Breast epithelium (tissue), 4 donors: ENCODE measurements around the gene STRIP1. TPM values are rescaled to one million over a fixed set of nuclear protein-coding genes. Genes with fewer than 3 reads are reported as not detected.

ENCODE experiments used
- DNase-seq, 2 donors: peaks; one replicate each; pipeline ENCODE4 v3.0.0-alpha.2; 2019; ENCODE audit warnings: low spot score in 2 of 2
- H3K27ac ChIP-seq, 2 donors: fragments of 200-600 bp; sonication (generic) in 1 of 2; one replicate each; pipeline ENCODE4 v1.5.1; 2016 to 2019; ENCODE audit warnings: mild to moderate bottlenecking in 1 of 2
- H3K27me3 ChIP-seq, 2 donors: fragments of 200-600 bp; sonication (generic) in 1 of 2; one replicate each; pipeline versions ENCODE4 v1.5.1 to v1.6.0; 2017 to 2019; ENCODE audit warnings: control low read depth in 1 of 2, mild to moderate bottlenecking in 1 of 2
- H3K36me3 ChIP-seq: fragments of 200-600 bp; one replicate; pipeline ENCODE4 v1.5.1; 2019
- H3K4me1 ChIP-seq, 2 donors: fragments of 200-600 bp; sonication (generic); one replicate each; pipeline ENCODE4 v1.5.1; 2016 to 2019; ENCODE audit warnings: control low read depth in 1 of 2
- H3K4me3 ChIP-seq, 3 donors: fragments of 200-600 bp; sonication (generic); 1 replicate in 2 of 3; 2 replicates in 1 of 3; pipeline ENCODE4 v1.5.1; 2016 to 2019; ENCODE audit warnings: mild to moderate bottlenecking in 3 of 3, moderate library complexity in 2 of 3
- H3K9me3 ChIP-seq, 2 donors: fragments of 200-600 bp; sonication (generic) in 1 of 2; one replicate each; pipeline ENCODE4 v1.5.1; 2016 to 2019; ENCODE audit warnings: control low read depth in 1 of 2
- POLR2A ChIP-seq: fragments of 450-650 bp; IDR thresholded peaks from one replicate; pipeline ENCODE4 v1.6.1; 2016; ENCODE audit warnings: antibody characterized with exemption, mild to moderate bottlenecking, moderate library complexity
- POLR2AphosphoS5 ChIP-seq, 3 donors: sonication (generic); formaldehyde crosslinking; IDR thresholded peaks; one replicate each; pipeline ENCODE4 v1.6.1; 2017; ENCODE audit warnings: antibody characterized with exemption in 3 of 3
- intact Hi-C: fragments of 100-400 bp; cut with DNase I; formaldehyde crosslinking; loops from one replicate; pipeline ENCODE4 v1.15.1; 2023; ENCODE audit warnings: low total_unique reads
- total RNA-seq, 3 donors: library from RNA; depleted of rRNA; stranded (reverse); fragments of >200 nt; gene quantifications; one replicate each; pipeline ENCODE4 v1.1.0, GENCODE V29; 2016
- TF ChIP-seq, protein P1 (sequence below), 3 donors: fragments of 450-650 bp; IDR thresholded peaks; one replicate each; pipeline ENCODE4 v1.5.1; 2016 to 2017; ENCODE audit warnings: antibody characterized with exemption in 3 of 3, mild to moderate bottlenecking in 3 of 3, moderate library complexity in 3 of 3

Gene STRIP1
- total RNA-seq, 3 donors from 2014 or later = 35.7 to 59.0 (median 56.6) TPM

DNA sequence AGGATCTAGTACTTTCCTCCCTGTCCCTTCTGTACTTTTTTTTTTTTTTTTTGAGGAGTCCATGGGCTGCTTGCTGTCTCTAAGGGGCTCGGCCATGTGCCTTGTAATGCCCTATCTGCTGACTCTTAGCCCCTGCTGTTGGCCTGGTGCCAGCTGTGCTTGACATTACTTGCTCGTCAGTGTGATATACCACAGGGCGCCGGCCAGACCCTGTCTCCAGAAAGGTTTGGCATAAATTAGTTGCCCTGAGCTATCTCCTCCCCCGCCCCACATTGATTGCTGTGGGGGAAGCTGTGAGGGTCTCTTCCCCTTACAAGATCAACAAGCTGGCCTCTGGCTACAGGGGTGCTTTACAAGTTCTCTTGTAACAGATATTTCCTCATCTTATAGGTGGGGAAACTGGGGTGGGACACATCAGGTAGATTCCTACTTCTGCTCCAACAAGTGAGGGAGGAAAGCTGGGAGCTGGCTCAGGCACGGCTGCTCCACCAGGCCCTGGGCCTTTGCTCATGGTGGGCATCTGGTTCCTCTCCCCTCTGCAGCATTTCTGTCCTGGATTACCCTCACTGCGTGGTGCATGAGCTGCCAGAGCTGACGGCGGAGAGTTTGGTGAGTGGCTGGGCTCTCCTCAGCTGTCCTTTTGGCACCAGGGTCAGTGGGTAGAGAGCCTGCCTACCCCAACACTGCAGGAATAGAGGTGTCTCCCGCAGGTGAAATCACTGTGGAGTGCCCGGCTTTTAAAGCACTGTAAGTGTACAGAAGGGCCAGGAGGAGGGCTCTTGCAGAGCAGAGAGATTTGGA is 15.6 kb downstream of the STRIP1 start:
- Histone ChIP-seq H3K27me3 (no peaks in the 10 kb centered on the region), H3K4me1 (peaks cover 0 to 10% of the 10 kb centered on the region in 2 donors), H3K27ac (no peak overlapping the region), H3K4me3 (no peak overlapping the region), H3K9me3 (no peaks in the 10 kb centered on the region), H3K36me3 (peaks cover 7% of the 10 kb centered on the region)
- intact Hi-C loops = loop anchor here (10.0 kb wide), 1 partner anchor 55 kb away; no protein-coding TSS in a partner anchor
- DNase-seq = no peak
- TF ChIP-seq POLR2AphosphoS5 (IDR thresholded peaks at IDR 0.05) = no peak
- no peak for TF ChIP-seq POLR2A
- TF ChIP-seq, protein P1, sequence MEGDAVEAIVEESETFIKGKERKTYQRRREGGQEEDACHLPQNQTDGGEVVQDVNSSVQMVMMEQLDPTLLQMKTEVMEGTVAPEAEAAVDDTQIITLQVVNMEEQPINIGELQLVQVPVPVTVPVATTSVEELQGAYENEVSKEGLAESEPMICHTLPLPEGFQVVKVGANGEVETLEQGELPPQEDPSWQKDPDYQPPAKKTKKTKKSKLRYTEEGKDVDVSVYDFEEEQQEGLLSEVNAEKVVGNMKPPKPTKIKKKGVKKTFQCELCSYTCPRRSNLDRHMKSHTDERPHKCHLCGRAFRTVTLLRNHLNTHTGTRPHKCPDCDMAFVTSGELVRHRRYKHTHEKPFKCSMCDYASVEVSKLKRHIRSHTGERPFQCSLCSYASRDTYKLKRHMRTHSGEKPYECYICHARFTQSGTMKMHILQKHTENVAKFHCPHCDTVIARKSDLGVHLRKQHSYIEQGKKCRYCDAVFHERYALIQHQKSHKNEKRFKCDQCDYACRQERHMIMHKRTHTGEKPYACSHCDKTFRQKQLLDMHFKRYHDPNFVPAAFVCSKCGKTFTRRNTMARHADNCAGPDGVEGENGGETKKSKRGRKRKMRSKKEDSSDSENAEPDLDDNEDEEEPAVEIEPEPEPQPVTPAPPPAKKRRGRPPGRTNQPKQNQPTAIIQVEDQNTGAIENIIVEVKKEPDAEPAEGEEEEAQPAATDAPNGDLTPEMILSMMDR (IDR thresholded peaks at IDR 0.05) = no peak

GRCh38 chr1:110050602-110051261 is 16.3 kb downstream of the STRIP1 start:
- intact Hi-C loops = loop anchor here (10.0 kb wide), 1 partner anchor 54 kb away; no protein-coding TSS in a partner anchor
- no peak for DNase-seq
- Histone ChIP-seq H3K27ac (no peak overlapping the region), H3K27me3 (no peaks in the 10 kb centered on the region), H3K4me3 (no peak overlapping the region), H3K36me3 (peaks cover 7% of the 10 kb centered on the region), H3K4me1 (peaks cover 0 to 10% of the 10 kb centered on the region in 2 donors), H3K9me3 (no peaks in the 10 kb centered on the region)
- TF ChIP-seq, protein P1 (IDR thresholded peaks at IDR 0.05) = no peak
- TF ChIP-seq POLR2AphosphoS5 (IDR thresholded peaks at IDR 0.05) (no peak), POLR2A (no peak)

- H3K4me1 ChIP-seq = peaks cover 0 to 11% of the 10 kb centered on the region in 2 donors
- DNase-seq = no peak
- peaks cover 7% of the 10 kb centered on the region for H3K36me3 ChIP-seq
- H3K27ac ChIP-seq = no peak overlapping the region
- intact Hi-C loops = loop anchor here (10.0 kb wide), 1 partner anchor 54 kb away; no protein-coding TSS in a partner anchor
- TF ChIP-seq POLR2A = no peak
- TF ChIP-seq POLR2AphosphoS5 (IDR thresholded peaks at IDR 0.05) = no peak
- TF ChIP-seq, protein P1 (IDR thresholded peaks at IDR 0.05) = no peak
- no peak overlapping the region for H3K4me3 ChIP-seq
- no peaks in the 10 kb centered on the region for H3K27me3 ChIP-seq
- H3K9me3 ChIP-seq = no peaks in the 10 kb centered on the region
Observed at GRCh38 chr1:110051262-110051648, 16.8 kb downstream of the STRIP1 start.

GRCh38 chr1:110053552-110054428 is 19.4 kb downstream of the STRIP1 start:
- H3K9me3 ChIP-seq = no peaks in the 10 kb centered on the region
- TF ChIP-seq, protein P1 (IDR thresholded peaks at IDR 0.05) = peak; percentile 78 to 86 (median 81)
- TF ChIP-seq POLR2A = no peak
- H3K27ac ChIP-seq = no peak overlapping the region
- H3K4me3 ChIP-seq = no peak overlapping the region
- intact Hi-C loops = loop anchor here (10.0 kb wide), 1 partner anchor 51 kb away; no protein-coding TSS in a partner anchor
- peak; percentile 43 to 76 for DNase-seq
- H3K36me3 ChIP-seq = peaks cover 7% of the 10 kb centered on the region
- peaks cover 0 to 13% of the 10 kb centered on the region in 2 donors for H3K4me1 ChIP-seq
- H3K27me3 ChIP-seq = no peaks in the 10 kb centered on the region
